ENCODE data around the gene DRAP1. TPM values are rescaled to one million over a fixed set of nuclear protein-coding genes. Genes with fewer than 3 reads are reported as not detected.

Gene DRAP1, protein sequence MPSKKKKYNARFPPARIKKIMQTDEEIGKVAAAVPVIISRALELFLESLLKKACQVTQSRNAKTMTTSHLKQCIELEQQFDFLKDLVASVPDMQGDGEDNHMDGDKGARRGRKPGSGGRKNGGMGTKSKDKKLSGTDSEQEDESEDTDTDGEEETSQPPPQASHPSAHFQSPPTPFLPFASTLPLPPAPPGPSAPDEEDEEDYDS
- total RNA-seq: 100 to 1,000 TPM; 111 to 158 TPM

DNA sequence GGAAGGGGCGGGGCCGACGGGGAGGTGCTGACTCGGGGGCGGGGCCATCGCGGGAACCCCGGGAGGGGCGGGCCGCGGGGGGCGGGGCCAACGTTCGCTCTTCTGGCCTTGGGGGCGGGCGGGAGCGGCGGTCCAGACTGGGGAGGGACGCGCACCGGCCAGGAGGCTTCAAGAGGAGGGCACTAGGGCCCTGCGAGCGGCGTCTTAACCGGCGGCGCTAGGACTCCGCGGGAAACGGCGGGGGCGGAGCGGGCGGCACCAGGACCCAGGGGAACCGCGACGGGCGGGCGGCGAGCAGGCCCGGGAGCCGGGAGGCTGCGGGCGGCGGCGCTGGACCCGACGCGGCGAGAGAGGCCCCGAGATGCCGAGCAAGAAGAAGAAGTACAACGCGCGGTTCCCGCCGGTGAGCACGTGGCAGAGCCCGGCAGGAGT lies at the start of gene DRAP1:
Gene DRAP1, plus strand, starts transcription at position 286 of the 432 bp plus-strand sequence. Its CDS starts 76 bp downstream, at position 362.
- POLR2A ChIA-PET: no interaction called here
- DNase-seq (peak; percentile 100), ATAC-seq (peak; percentile 94)
- intact Hi-C loops (cut with DNase I, micrococcal nuclease): loop anchor here (1.0 to 2.0 kb wide), 22 partner anchors 9 to 395 kb away; partner anchors contain the start of genes CFL1 (in 2 of the 2), FIBP (in 2 of the 2), FOSL1 (in 2 of the 2) and SART1 (in 2 of the 2)
- H3K9me3 Mint-ChIP-seq (ENCODE audit: low read depth): no peaks in the 10 kb centered on the region
- no peaks in the 10 kb centered on the region for H3K27me3 Mint-ChIP-seq
- peaks cover 14% of the 10 kb centered on the region for H3K36me3 Mint-ChIP-seq (ENCODE audit: low read depth)
- CTCF ChIA-PET: interaction anchor here (0.6 kb wide), 1 partner anchor 132 kb away, joined by 4 read pairs; no protein-coding TSS in a partner anchor
- peak within 1 kb of the TSS; percentile 91 for H3K4me3 Mint-ChIP-seq
- H3K27ac Mint-ChIP-seq: peak within 1 kb of the TSS; percentile 88
- peaks cover 35% of the 10 kb centered on the region for H3K4me1 Mint-ChIP-seq

DNA sequence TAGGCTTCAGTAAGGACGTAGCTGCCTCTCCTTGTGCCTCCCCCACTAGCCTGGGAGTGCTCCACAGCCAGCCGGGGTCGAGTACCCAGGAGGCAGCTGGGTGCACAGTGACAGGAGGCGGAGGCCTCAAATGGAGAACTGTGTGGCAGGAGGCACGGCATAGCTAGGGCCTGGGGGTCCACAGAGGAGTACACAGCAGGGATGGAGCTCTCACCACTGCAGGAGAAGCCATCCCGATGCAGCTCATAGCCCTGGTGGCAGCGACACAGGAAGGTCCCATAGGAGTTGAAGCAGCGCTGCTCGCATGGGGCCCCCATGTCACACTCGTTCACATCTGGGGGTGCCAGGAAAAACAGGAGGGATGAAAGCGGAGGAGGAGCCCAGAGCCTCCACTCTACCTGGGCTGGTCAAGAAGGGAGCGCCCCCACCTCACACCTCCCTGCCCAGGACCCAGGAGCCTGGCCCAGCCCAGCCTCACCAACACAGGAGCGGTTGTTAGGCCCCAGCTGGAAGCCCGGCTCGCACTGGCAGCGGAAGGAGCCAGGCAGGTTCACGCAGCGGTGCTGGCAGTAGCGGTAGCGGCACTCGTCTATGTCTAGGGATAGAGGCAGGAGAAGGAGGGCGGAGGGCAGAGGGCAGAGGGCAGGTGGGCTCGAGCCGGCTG lies 49.5 kb upstream of the DRAP1 start:
- H3K4me1 Mint-ChIP-seq: peaks cover 13% of the 10 kb centered on the region
- DNase-seq: peak; percentile 16
- H3K27me3 Mint-ChIP-seq: no peaks in the 10 kb centered on the region
- H3K36me3 Mint-ChIP-seq (ENCODE audit: low read depth): peaks cover 20% of the 10 kb centered on the region
- H3K4me3 Mint-ChIP-seq: no peak overlapping the region
- no peak overlapping the region for H3K27ac Mint-ChIP-seq
- CTCF ChIA-PET: interaction anchor here (0.6 to 4.8 kb wide), 5 partner anchors 9 to 153 kb away, joined by 3 to 76 read pairs (median 4); partner anchors contain the start of genes CCDC85B, FIBP and MUS81
- H3K9me3 Mint-ChIP-seq (ENCODE audit: low read depth): no peaks in the 10 kb centered on the region
- intact Hi-C loops (cut with DNase I, micrococcal nuclease): no loop called here
- no peak for ATAC-seq
- POLR2A ChIA-PET: no interaction called here

DNA sequence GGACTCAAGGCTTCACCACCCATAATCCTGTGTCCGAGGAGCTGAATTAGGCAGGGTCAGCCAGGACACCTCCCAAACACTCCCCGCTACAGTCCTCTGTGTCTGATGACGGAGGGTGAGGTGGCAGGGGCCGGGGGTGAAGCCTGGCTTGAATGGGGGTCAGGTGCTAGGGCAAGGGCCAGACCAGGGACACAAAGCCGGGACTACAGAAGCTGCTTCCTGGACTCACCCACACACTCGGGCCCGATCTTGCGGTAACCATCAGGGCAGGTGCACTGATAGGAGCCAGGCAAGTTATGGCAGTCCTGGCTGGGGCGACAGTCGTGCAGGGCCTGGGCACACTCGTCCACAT lies 48.9 kb upstream of the DRAP1 start:
- DNase-seq (no peak), ATAC-seq (no peak)
- no peaks in the 10 kb centered on the region for H3K9me3 Mint-ChIP-seq (ENCODE audit: low read depth)
- peaks cover 15% of the 10 kb centered on the region for H3K36me3 Mint-ChIP-seq (ENCODE audit: low read depth)
- peaks cover 13% of the 10 kb centered on the region for H3K4me1 Mint-ChIP-seq
- no peak overlapping the region for H3K27ac Mint-ChIP-seq
- no peak overlapping the region for H3K4me3 Mint-ChIP-seq
- POLR2A ChIA-PET: no interaction called here
- intact Hi-C loops (cut with DNase I, micrococcal nuclease): no loop called here
- H3K27me3 Mint-ChIP-seq: no peaks in the 10 kb centered on the region
- CTCF ChIA-PET: interaction anchor here (0.6 to 4.8 kb wide), 5 partner anchors 10 to 134 kb away, joined by 3 to 76 read pairs (median 4); partner anchors contain the start of genes CCDC85B, FIBP and MUS81

DNA sequence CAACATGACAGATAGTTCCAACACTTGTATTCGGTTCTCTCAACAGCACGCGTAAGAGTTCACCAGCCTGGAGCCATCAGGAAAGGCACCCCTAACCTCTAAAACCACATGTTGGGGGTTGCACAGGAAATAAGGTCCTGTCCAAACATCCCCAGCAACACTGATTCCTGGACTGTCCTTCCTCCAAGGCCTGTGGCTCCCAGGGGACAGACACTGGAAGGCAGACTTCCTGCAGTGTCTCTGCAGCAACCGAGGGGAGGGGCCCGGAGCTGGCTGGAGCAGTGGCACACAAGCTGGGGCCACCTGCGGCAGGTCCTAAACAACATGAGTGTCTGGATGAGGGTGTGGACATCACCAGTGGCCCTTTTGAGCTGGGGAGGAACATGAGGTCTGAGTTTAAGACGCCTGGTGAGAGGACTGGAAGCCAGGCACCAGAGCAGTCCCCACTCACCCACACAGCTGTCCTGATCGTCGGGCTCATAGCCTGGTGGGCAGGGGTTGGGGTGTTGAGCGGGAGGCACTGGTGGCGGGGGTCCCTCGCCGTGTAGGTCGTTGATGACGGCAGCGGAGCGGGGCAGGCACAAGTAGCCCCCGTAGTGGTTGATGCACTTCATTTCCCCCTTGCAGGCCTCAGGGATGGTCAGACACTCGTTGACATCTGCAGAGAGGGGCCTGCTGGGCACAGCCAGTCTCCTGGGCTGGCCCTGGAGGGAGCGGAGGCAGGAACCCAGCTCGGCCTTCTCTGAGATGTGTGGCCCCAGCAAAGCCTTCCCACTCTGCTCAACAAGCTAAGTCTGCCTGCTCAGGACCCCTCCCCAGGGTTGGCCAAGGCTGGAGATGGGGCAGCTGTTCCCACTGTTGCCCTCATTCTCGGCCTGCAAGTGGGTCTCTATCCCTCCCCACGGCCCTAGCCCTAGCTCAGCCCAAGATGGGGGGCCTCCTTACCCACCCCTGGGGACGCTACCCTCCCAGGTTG lies 48.2 kb upstream of the DRAP1 start:
- DNase-seq: no peak
- Mint-ChIP-seq H3K9me3 (ENCODE audit: low read depth) (no peaks in the 10 kb centered on the region), H3K36me3 (ENCODE audit: low read depth) (peaks cover 14% of the 10 kb centered on the region), H3K4me1 (peaks cover 13% of the 10 kb centered on the region), H3K4me3 (no peak overlapping the region), H3K27ac (peak overlapping the region; percentile 31), H3K27me3 (no peaks in the 10 kb centered on the region)
- intact Hi-C loops (cut with DNase I, micrococcal nuclease): no loop called here
- POLR2A ChIA-PET: interaction anchor here (0.6 to 1.4 kb wide), 5 partner anchors 8 to 22 kb away, joined by 3 to 6 read pairs (median 4); partner anchors contain the start of gene FIBP
- CTCF ChIA-PET: interaction anchor here (0.6 to 4.8 kb wide), 10 partner anchors 11 to 484 kb away, joined by 3 to 76 read pairs (median 3); partner anchors contain the start of genes BANF1, CCDC85B, FIBP and MUS81
- ATAC-seq: no peak

DNA sequence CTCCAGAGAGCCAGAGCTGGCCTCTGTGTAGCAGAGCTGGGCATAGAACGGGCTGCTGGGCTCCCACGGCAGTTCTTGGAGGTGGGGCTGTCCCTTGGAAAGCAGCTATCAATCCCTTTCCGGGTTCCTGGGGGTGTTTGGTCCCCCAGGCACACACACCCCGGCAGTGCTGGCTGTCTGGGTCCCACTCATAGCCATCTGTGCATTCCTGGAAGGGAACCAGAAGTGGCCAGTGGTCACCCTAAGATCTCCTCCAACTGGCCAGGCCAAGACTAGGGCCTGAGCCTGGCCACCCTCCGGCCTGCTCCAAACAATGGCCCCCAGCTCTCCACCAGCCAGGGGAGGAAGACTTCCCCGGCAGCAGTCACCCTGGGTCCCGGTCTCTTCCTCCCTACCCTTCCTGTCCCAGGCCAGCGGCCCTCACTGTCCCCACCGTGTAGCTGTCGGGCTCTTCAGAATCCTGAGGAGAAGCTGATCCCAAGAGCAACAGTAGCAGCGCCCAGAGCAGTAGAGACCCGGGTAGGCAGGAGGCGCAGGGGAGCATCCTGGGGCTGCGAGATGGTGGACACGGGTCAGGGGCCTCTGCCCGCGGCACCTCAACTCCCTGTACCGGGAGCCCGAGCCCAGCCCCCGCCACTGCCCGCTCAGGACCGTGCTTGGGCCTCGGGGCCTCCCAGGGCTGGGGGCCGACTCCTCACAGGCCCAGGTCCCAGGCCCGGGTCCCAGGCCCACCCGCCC lies 47.2 kb upstream of the DRAP1 start:
- H3K4me1 Mint-ChIP-seq: peaks cover 13% of the 10 kb centered on the region
- ATAC-seq: no peak
- no peak for DNase-seq
- H3K4me3 Mint-ChIP-seq: peak overlapping the region; percentile 41
- no peaks in the 10 kb centered on the region for H3K27me3 Mint-ChIP-seq
- H3K9me3 Mint-ChIP-seq (ENCODE audit: low read depth): no peaks in the 10 kb centered on the region
- peak overlapping the region; percentile 31 for H3K27ac Mint-ChIP-seq
- POLR2A ChIA-PET: interaction anchor here (0.8 to 1.4 kb wide), 4 partner anchors 9 to 17 kb away, joined by 4 to 6 read pairs (median 5); partner anchors contain the start of gene FIBP
- intact Hi-C loops (cut with DNase I, micrococcal nuclease): loop anchor here in 1 of 2 experiments (2.0 kb wide), 1 partner anchor 17 kb away; the partner anchor contains the start of gene FIBP
- peaks cover 10% of the 10 kb centered on the region for H3K36me3 Mint-ChIP-seq (ENCODE audit: low read depth)
- CTCF ChIA-PET: interaction anchor here (0.6 to 4.8 kb wide), 8 partner anchors 12 to 131 kb away, joined by 3 to 76 read pairs (median 3); partner anchors contain the start of genes BANF1, CCDC85B, FIBP and MUS81

DNA sequence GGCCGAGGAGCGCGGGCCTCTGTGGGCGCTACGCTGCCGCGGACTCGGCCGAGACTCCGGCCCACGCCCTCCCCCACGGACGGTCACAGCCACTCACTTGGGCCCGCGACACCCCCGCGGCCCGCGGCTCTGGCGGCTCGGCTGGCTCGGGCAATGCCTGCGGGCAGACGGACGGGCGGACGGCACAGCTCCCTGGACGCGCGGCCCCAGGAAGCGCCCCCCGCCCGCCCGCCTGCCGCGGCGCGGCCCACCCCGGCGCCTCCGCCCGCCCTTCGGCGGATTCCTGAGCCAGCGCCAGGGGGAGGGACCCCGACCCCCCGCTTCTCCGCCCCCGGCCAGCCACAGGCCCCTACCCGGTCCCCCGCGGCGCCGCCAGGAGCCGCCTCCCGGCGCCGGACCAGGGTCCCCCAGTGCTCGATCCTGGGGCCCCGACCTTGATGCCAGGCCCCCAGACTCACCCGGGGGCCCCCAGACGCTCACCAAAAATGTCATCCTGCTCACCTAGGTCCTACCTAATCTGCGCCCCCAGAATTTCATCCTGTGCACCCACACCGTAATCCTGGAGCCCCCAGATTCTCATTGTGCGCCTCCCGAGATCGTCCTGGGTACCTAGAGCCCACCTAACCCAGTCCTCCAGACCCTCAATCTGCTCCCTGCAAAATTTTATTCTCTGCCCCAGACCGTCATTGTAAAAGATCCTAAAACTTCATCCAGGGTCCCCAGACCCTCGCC lies 46.5 kb upstream of the DRAP1 start, which contains the start of gene EFEMP2:
Gene EFEMP2, minus strand, starts transcription at position 215 of the 732 bp plus-strand sequence. CDS start 446 bp downstream, outside the sequence.
- ATAC-seq (no peak), DNase-seq (no peak)
- intact Hi-C loops (cut with DNase I, micrococcal nuclease): loop anchor here (1.0 to 2.0 kb wide), 10 partner anchors 12 to 220 kb away; partner anchors contain the start of genes FIBP (in 2 of the 2), FOSL1 (in 2 of the 2), MUS81 (in 2 of the 2) and BANF1 (in 1 of the 2)
- Mint-ChIP-seq H3K4me1 (peaks cover 15% of the 10 kb centered on the region), H3K36me3 (ENCODE audit: low read depth) (peaks cover 4% of the 10 kb centered on the region), H3K27me3 (no peaks in the 10 kb centered on the region), H3K4me3 (peak within 1 kb of the TSS; percentile 84), H3K9me3 (ENCODE audit: low read depth) (no peaks in the 10 kb centered on the region), H3K27ac (peak within 1 kb of the TSS; percentile 91)
- ChIA-PET POLR2A (interaction anchor here (1.0 to 1.8 kb wide), 2 partner anchors 13 kb away, joined by 4 to 7 read pairs; no protein-coding TSS in a partner anchor), CTCF (interaction anchor here (1.0 to 4.8 kb wide), 5 partner anchors 12 to 114 kb away, joined by 3 to 76 read pairs (median 31); partner anchors contain the start of genes CCDC85B, CFL1, FIBP and MUS81)

DNA sequence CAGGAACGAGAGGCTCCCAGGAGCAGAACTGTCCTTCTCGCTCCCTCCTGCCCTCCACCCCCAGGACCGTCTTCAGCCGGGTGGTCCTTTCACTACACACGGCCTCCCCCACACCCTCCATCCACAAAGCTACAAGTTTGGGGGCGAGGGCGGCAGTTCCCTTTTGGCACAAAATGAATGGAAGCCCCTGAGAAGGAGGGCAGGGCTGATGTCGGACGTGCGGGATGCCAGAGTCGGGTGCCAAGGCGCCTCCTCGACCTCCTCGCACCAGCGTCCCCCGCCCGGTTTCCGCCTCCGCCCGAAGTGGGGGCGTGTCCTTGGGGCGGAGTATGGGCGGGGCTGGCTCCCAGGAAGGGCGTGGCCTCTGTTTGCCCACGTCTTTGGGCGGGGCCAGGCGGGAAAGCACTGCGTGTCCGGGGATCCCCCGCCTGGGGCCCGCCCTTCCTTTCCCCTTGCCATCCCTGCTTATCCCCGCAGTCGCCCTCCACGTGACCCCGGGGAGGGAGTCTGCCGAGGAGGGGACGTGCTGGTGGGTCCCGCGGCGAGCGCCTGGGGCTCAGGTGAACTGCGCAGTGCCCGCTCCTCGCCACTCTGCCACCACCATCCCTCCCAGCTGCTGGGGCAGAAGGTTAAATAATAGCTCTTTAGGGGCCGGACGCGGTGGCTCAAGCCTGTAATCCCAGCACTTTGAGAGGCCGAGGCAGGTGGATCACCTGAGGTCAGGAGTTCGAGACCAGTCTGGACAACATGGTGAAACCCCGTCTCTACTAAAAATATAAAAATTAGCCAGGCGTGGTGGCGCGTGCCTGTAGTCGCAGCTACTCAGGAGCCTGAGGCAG lies 45.7 kb upstream of the DRAP1 start:
- H3K4me1 Mint-ChIP-seq: peaks cover 15% of the 10 kb centered on the region
- ChIA-PET CTCF (interaction anchor here (0.6 to 2.6 kb wide), 7 partner anchors 11 to 20 kb away, joined by 3 to 42 read pairs (median 9); partner anchors contain the start of genes CCDC85B, CFL1, FIBP and MUS81), POLR2A (interaction anchor here (0.7 to 1.8 kb wide), 6 partner anchors 14 to 21 kb away, joined by 3 to 7 read pairs (median 4); partner anchors contain the start of genes CCDC85B, CFL1 and FIBP)
- DNase-seq: peak; percentile 97
- H3K4me3 Mint-ChIP-seq: peak overlapping the region; percentile 84
- H3K27me3 Mint-ChIP-seq: no peaks in the 10 kb centered on the region
- no peaks in the 10 kb centered on the region for H3K9me3 Mint-ChIP-seq (ENCODE audit: low read depth)
- no peaks in the 10 kb centered on the region for H3K36me3 Mint-ChIP-seq (ENCODE audit: low read depth)
- intact Hi-C loops (cut with DNase I, micrococcal nuclease): loop anchor here (1.0 to 2.0 kb wide), 10 partner anchors 13 to 221 kb away; partner anchors contain the start of genes FIBP (in 2 of the 2), FOSL1 (in 2 of the 2), MUS81 (in 2 of the 2) and BANF1 (in 1 of the 2)
- ATAC-seq: peak; percentile 93
- H3K27ac Mint-ChIP-seq: peak overlapping the region; percentile 91

DNA sequence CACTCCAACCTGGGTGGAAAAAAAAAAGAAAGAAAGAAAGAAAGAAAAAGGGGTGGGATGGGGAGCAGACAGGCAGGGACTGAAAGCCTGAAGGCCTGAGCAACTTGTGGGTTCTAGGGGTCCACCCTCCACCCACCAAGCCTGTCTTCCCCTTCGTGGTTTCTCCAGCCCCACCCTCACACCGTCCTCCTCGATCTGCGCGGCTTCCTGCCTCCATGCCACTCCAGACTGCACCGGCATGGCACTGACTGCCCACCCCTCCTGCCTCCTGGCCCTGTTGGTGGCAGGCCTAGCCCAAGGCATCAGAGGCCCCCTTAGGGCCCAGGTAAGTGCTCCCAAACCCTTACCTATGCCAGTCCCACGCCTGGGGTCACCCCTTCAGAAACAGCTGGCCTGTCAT lies 39.6 kb upstream of the DRAP1 start, which contains the start of gene CTSW:
Gene CTSW, plus strand, starts transcription at position 221 of the 400 bp plus-strand sequence. Its CDS starts 18 bp downstream, at position 239.
- H3K36me3 Mint-ChIP-seq (ENCODE audit: low read depth): peaks cover 10% of the 10 kb centered on the region
- H3K4me1 Mint-ChIP-seq: peaks cover 22% of the 10 kb centered on the region
- peak within 1 kb of the TSS; percentile 37 for H3K27ac Mint-ChIP-seq
- intact Hi-C loops (cut with DNase I, micrococcal nuclease): no loop called here
- no peak for DNase-seq
- POLR2A ChIA-PET: no interaction called here
- H3K9me3 Mint-ChIP-seq (ENCODE audit: low read depth): no peaks in the 10 kb centered on the region
- no peaks in the 10 kb centered on the region for H3K27me3 Mint-ChIP-seq
- H3K4me3 Mint-ChIP-seq: no peak within 1 kb of the TSS
- no peak for ATAC-seq
- CTCF ChIA-PET: interaction anchor here (0.7 to 1.5 kb wide), 4 partner anchors 11 to 100 kb away, joined by 3 to 5 read pairs (median 4); partner anchors contain the start of genes CCDC85B and MUS81

Measured in activated CD4-positive, alpha-beta T cell treated with anti-CD3 and anti-CD28 coated beads for 36 hours (primary cell).